Activated CD4-positive, alpha-beta T cell treated with anti-CD3 and anti-CD28 coated beads, Interleukin-2, amount 50 U/mL, for 48 hours (primary cell): ENCODE results near the gene ST6GALNAC5.
A peak's percentile ranks its signal among the peaks of the same experiment; 100 is the strongest.
"Not testable (repeated sequence)": the region's sequence is repeated elsewhere in the genome, so short reads cannot be mapped to it uniquely, and the experiment has no call there.

ENCODE experiments used
- DNase-seq, 2 experiments: peaks; one replicate each; pipeline ENCODE4 v3.0.0-alpha.2; 2020

ST6GALNAC5 gene

DNA sequence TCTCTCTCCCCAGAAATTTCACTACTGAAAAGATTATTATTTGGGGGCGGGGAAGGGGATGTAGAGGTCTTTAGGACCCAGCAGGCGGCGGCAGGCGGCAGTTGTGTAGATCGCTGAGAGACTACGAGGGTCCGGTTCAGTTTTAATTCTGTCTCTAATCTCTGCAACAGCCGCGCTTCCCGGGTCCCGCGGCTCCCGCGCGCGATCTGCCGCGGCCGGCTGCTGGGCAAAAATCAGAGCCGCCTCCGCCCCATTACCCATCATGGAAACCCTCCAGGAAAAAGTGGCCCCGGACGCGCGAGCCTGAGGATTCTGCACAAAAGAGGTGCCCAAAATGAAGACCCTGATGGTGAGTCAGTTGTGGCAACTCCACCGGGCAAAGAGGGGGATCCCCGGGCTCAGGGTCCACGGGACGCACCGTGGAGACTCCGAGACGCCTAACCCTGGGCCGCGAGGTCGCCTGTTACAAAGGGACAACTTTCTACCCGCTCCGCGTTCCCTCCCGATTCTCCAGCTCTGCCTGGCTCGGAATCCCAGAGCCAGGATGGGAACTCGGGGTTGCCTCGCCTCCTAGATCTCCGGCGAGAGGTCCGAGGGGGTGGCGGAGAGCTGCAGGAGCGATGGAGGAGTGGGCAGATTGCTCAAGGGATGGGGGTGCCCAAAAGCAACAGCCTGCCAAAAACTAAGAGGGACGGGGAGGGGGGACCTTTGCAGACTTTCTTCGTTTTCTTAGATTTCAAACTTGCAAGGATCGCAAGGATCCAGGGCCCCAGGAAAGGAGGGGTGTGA lies at the start of gene ST6GALNAC5:
Gene ST6GALNAC5, plus strand, starts transcription at position 139 of the 789 bp plus-strand sequence.
- peak; percentile 1 to 7 for DNase-seq

DNA sequence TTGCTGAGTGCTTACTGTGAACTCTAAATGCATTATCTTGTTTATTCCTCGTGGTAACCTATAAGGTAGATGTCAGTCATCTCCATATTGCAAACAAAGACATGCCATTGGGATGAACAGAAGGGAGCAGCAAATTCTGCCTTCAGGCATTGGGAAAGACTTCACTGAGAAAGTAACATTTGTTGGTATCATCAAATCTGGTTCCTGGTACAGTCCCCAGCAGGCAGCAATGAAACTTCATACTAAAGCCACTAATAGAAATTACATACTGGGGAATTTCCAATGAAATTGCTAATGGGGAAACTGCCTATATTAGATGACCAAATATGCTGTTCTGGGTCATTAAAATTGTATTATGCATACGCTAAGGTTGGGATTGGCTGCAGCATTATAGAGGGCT lies 47.3 kb upstream of the ST6GALNAC5 start:
- no peak for DNase-seq

GRCh38 chr1:76822961-76823360 lies 44.3 kb upstream of the ST6GALNAC5 start:
- not testable (repeated sequence) for DNase-seq

DNA sequence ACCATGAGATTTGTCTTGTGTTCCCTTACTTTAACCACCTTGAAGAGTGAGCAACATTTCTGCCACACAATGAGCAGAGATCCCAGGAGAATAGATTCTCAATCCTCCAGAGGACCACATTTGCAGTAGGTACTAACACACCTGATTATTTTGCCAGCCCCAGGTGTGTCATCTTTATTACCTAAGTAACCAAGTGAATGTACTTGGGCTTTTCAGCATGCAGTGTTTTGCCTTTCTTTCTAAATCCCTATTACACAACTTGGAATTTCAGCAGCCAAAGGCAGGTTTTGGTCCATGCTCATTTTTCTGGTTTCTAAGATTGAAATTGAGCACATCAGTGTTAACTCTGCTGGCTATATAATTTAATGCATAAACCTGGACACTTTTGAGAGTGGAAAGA lies 43.2 kb upstream of the ST6GALNAC5 start:
- no peak for DNase-seq

- no peak for DNase-seq
These were observed 41.0 kb upstream of the ST6GALNAC5 start for GRCh38 chr1:76826072-76826845.

DNA sequence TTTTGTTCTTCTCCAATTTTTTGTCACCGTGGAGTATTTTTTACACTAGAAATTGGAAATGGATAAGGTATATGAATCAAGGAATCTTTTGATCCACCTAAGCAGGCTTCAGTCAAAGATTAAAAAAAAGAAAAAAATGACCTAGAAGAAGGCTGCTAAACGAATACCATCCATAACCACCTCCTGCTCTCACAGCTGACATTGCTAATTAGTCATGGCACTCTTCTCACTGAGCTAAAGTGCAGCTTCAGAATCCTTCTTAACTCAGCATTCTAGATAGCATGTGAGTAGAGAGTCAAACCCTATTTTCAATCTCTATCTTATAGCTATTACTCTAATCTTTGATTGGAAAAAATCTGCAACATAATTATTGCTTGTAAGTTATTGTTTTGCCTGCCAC lies 40.2 kb upstream of the ST6GALNAC5 start:
- DNase-seq, result no peak

- DNase-seq, result no peak
These were observed 36.9 kb upstream of the ST6GALNAC5 start for GRCh38 chr1:76830373-76830772.

DNA sequence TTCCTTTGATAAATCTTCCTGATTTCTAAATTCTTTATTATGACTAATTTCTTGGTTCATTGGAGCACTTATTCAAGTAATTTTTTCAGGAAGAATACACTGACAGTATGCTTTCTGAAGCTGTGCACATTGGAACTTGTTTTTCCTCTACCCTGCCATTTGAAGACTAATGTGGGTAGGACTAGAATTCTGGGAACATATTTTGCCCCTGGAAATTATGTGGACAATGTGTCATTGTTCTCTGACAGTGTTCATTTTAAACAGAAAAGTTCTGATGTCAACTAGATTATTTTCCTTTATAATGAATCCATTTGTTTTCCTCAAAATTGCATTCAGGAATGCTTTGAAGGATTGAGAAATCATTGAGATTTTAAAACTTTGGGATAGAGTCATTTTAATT lies 34.8 kb upstream of the ST6GALNAC5 start:
- no peak for DNase-seq

GRCh38 chr1:76833151-76833550 lies 34.1 kb upstream of the ST6GALNAC5 start:
- DNase-seq, result no peak

DNA sequence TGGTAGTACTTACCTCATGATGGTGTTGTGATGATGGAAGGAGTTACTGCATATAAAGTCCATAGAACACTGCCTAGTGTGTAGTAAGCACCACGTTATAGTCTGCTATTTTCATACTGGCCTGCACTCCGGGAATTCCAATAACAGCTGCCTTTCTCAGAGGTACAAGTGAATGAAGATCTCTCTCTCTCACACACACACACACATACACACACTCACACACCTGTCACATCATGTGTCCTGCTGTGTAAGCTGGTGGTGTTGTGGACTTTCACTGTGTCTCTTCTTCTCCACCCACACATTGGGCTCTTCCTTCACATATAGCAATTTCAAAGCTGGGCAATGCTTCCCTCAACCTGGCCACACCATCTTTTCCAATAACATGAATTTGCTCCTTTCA lies 33.4 kb upstream of the ST6GALNAC5 start:
- DNase-seq, result no peak

DNA sequence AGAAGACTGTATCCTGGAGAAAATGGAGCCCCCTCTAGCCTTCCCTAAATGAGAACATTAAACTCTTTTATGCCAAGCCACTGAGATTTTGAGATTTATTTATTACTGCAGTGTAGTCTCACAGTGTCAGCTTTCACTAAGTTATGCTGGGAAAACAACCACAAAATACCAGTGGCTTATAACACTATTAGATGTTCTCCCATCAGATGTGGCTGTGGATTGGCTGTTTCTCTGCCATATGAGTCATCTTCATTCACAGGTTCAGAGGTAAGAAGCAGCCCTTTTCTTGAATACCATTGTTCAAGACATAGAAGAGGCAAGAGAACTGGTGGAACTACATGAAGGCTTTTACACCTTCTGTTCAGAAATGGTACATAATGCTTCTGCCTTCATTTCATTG lies 32.1 kb upstream of the ST6GALNAC5 start:
- DNase-seq, result no peak

GRCh38 chr1:76840278-76840677 lies 27.0 kb upstream of the ST6GALNAC5 start:
- DNase-seq, result no peak

GRCh38 chr1:76841460-76841859 lies 25.8 kb upstream of the ST6GALNAC5 start:
- DNase-seq, result no peak

DNA sequence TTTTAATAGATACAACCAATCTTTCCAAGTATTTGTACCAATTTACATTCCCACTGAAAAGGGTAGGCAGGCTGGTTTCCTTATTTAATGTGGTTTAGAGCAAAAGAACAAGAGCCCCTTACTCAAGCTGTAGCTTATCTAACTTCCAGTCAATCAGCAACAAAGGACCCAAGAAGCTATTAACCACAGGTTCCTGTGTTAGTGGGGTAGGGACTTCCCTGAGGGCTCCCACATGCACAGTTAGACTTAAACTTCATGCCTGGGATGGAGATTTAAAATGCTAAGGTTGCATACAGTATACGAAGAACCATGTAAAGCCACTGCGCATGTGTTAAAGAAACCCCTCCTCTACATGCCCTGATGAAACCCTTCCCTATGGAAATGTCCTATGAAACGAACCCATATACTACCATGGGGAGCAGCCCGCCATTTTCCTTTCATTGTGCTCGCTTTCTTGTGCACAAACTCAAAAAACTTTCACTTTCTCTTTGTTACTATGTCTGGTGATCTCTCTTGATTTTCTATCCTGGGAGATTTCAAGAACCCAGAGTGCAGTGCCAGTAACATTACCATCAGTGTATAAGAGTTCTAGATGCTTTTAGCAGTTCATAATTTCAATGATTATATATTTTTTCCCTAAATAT lies 23.3 kb upstream of the ST6GALNAC5 start:
- no peak for DNase-seq

DNA sequence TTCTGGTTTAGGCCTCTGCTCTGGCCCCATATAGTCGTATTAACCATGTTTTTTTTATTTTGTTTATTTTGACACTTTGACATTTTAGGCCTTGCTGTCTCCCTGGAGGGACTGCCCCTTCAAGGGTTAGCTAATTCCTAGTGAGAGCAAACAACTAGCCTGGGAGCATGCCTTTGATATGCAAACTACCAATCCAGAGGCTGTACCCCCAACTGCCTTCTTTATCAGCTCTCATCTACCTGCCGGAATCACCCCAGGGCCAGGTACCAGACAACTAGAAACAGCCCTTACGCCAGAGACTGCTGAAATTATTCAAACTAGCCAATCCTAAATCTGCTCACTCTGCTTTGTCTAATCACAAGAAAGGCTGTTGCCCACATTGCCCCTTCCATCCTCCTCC lies 13.0 kb upstream of the ST6GALNAC5 start:
- DNase-seq, result no peak

DNA sequence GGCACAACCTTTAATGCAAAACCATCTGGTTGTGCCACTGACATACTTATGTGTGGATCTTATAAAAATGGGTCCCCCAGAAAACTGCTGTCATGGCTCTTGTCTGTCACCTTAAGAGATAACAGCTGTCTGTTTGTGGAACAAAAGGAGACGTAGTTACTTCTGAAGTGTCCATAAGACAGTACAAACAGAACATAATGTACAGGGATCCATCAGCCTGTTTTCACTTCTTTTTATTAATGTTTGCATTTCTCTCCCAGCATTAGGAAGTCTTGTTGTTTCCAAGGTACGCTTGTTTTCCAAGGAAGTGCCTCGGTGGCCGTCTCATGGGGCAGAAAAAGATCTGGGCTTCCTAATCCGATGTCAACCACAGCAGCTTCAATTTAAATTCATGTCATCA lies 11.2 kb upstream of the ST6GALNAC5 start:
- DNase-seq, result no peak

DNA sequence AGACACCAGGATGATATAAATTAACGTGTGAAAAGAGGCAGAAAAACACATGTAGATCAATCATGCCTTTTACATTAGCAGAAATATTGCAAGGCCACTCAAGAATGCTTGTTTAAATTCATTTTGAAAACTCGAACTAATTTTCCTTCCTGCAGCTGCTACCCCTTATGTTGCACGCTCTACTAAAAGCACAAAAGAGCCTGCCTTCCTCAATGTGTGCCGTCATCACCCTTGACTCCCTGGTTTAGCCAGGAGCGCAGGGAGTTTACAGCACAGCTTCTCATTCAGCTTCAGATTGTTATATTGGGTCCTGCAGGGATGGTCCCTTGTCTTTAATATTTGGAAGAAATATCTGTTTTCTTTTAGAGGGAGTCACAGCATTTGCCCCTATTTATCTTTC lies 10.1 kb upstream of the ST6GALNAC5 start:
- DNase-seq, result no peak

- DNase-seq, result no peak
These were observed 9.3 kb upstream of the ST6GALNAC5 start for GRCh38 chr1:76857973-76858372.

DNA sequence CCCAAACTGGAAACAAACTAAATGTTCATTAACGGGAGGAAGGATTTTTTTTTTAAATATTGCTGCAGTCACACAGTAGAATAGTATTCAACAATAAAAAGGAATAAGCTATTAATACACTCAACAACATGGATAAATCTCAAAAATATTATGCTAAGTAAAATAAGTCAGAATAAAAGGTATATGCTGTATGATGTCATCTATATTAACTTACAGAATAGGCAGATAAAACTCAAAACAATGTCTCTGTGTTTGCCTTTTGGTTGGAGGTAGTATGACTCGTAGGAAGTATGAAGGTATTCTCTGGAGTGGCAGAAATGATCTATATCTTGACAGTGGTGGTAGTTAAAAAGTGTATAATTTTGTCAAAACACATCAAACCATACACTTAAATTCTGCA lies 6.1 kb upstream of the ST6GALNAC5 start:
- DNase-seq, result no peak

DNA sequence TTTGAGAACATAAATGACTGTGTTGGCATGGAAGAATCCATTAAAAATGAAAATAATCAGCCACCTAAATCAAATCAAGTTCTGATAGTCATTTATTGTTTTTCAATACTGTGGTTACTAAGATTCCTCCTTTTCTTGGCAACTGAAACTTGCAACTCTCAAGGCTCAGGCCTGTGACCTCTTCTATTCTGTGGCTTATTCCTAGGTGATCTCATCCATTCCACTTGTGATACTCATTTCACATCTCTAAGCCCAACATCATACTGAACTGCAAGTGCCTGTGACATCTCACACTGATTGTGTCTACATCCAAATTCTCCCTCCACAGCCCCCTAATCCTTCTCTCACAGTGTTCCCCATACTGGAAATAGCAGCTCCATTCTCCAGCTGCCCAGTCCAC lies 4.8 kb upstream of the ST6GALNAC5 start:
- no peak for DNase-seq

- DNase-seq, result no peak
These were observed 2.9 kb upstream of the ST6GALNAC5 start for GRCh38 chr1:76864383-76864782.

DNA sequence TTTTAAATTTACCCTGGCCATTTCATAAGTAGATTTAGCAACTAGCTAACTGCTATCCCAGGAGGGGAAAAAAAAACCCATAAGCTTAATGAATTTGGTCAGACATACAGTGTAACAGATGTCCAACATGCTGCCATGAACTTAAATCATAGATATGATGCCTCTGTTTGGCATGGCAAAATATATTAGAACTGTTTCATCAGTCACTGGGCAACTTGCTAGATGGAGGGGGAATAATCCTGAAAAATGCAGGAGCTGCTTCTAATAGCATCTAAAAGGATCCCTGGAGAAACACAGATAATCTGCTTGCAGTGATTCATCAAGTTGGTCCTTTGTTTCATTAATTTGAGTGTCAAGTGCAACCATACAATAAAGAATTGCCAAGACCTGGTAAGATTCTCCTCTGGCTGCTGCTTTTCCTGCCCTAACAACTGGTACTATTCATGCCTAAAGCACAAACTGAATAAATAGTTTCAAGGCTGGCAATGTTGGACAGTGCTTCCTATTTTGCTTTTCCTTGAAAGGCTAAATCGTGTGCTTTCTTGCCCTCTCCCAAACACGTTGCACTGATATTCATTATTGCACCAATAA lies 1.5 kb upstream of the ST6GALNAC5 start:
- no peak for DNase-seq

DNA sequence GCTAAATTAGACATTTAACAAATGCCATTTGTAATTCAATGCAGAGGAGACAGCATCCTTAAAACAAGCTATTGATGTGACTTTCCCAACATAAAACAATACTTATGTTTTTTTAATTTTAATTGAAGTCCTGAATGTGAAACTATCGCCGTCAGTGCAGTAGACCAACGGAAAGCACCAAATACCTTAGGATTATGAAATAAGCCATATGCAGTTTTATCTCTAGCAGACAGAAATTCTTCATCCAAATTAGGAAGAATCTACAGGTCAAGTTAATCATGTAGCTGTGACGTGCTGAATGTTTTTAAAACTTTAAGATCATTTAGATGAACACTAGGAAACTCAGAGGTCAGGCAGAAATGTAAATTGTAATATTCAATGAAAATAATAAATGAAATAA lies 714 bp upstream of the ST6GALNAC5 start:
- DNase-seq, result no peak
